ENCODE measurements around the gene CAMKK1. TPM values are rescaled to one million over a fixed set of nuclear protein-coding genes. Genes with fewer than 3 reads are reported as not detected.
"Not testable (repeated sequence)": the region's sequence is repeated elsewhere in the genome, so short reads cannot be mapped to it uniquely, and the experiment has no call there.

The CAMKK1 gene
- total RNA-seq, 4 donors from 2014 or later, result 0.44 to 5.1 (median 2.1) TPM

DNA sequence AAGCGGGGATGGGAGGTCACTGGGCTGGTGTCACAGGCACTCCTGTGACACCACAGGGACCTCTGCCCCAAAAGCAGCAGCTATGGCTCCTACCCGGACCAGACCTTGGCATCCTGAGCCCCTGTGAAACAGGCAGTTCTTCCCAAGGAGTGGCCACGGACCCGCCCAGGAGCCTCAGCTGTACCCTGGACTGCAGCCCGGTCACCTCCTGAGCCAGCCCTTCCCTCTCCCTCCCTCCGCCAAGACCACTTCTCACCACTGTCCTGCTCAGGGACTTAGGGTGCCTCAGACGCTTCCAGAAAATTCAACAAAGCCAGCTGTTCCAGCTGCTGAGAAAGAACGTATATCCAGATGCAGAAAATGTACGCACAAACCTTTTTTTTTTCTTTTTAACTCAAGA, 32.9 kb downstream of the CAMKK1 start:
- DNase-seq, result no peak
- Histone ChIP-seq H3K4me3 (no peak overlapping the region), H3K27ac (no peak overlapping the region), H3K27me3 (no peaks in the 10 kb centered on the region), H3K4me1 (no peaks in the 10 kb centered on the region), H3K36me3 (no peaks in the 10 kb centered on the region), H3K9me3 (no peaks in the 10 kb centered on the region)
- intact Hi-C loops (cut with DNase I; ENCODE audit: low total_unique reads), result no loop called here
- TF ChIP-seq, protein P1, sequence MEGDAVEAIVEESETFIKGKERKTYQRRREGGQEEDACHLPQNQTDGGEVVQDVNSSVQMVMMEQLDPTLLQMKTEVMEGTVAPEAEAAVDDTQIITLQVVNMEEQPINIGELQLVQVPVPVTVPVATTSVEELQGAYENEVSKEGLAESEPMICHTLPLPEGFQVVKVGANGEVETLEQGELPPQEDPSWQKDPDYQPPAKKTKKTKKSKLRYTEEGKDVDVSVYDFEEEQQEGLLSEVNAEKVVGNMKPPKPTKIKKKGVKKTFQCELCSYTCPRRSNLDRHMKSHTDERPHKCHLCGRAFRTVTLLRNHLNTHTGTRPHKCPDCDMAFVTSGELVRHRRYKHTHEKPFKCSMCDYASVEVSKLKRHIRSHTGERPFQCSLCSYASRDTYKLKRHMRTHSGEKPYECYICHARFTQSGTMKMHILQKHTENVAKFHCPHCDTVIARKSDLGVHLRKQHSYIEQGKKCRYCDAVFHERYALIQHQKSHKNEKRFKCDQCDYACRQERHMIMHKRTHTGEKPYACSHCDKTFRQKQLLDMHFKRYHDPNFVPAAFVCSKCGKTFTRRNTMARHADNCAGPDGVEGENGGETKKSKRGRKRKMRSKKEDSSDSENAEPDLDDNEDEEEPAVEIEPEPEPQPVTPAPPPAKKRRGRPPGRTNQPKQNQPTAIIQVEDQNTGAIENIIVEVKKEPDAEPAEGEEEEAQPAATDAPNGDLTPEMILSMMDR (IDR thresholded peaks at IDR 0.05 in 4 of 5, conservative IDR thresholded peaks at IDR 0.05 in 1 of 5), result no peak
- TF ChIP-seq POLR2A (IDR thresholded peaks at IDR 0.05), result no peak
- in situ Hi-C loops (cut with MboI; ENCODE audit: low sequenced_read_pairs in 4 of 4), result loop anchor here in 1 of 4 donors (10.0 kb wide), 1 partner anchor 55 kb away; the partner anchor contains the start of gene P2RX1
- no peak for ATAC-seq

DNA sequence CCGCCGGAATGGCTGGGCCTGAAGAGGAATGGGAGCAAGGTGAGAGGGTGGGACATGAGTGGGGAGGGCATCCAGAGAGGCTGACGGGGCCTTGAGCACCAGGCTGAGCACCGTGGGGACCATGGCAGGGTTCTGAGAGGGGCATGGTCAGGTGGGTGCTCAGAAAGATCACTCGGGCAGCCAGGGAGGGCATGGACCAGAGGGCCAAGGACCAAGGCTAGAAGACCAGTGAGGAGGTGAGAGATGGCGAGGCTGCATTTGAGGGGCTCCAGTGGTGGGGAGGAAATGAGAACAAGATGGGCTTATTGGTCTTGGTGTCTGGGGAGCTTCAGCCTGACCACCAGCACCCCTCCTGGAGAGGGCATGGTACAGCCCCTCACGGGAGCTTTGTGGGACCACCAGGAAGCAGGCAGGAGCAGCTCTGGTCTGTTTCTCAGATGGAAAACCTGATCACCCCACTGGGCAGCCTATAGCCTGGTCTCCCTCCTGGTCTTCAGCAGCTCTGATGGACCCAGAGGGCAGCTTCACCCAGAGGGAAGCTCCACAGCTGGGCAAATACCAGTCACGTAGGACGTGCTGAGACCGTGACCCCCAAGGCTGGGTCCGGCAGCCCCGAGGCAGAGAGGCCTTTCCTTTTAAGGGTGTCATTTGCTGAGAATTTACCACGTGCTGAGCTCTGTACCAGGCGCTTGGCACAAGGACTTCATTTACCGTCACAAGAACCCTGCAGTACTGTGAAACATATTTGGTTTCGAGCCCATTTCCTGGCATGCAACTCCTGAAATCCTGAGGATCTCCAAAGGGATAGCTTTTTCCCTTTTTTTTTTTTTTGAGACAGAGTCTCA, 35.4 kb downstream of the CAMKK1 start:
- Histone ChIP-seq H3K4me1 (no peaks in the 10 kb centered on the region), H3K27ac (no peak overlapping the region), H3K9me3 (no peaks in the 10 kb centered on the region), H3K4me3 (no peak overlapping the region), H3K27me3 (no peaks in the 10 kb centered on the region), H3K36me3 (no peaks in the 10 kb centered on the region)
- ATAC-seq, result no peak
- in situ Hi-C loops (cut with MboI; ENCODE audit: low sequenced_read_pairs in 4 of 4) (no loop called here), intact Hi-C loops (cut with DNase I; ENCODE audit: low total_unique reads) (no loop called here)
- no peak for DNase-seq
- TF ChIP-seq, protein P1 (IDR thresholded peaks at IDR 0.05 in 4 of 5, conservative IDR thresholded peaks at IDR 0.05 in 1 of 5), result no peak
- TF ChIP-seq POLR2A (IDR thresholded peaks at IDR 0.05), result no peak

DNA sequence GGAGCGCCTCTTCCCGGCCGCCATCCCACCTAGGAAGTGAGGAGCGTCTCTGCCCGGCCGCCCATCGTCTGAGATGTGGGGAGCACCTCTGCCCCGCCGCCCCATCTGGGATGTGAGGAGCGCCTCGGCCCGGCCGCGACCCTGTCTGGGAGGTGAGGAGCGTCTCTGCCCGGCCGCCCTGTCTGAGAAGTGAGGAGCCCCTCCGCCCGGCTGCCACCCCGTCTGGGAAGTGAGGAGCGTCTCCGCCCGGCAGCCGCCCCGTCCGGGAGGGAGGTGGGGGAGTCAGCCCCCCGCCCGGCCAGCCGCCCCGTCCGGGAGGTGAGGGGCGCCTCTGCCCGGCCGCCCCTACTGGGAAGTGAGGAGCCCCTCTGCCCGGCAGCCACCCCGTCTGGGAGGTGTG, 38.6 kb downstream of the CAMKK1 start:
- H3K4me1 ChIP-seq; DNase-seq; H3K4me3 ChIP-seq; H3K27ac ChIP-seq; H3K9me3 ChIP-seq; H3K36me3 ChIP-seq; H3K27me3 ChIP-seq; in situ Hi-C loops (cut with MboI; ENCODE audit: low sequenced_read_pairs in 4 of 4); intact Hi-C loops (cut with DNase I; ENCODE audit: low total_unique reads); ATAC-seq: not testable (repeated sequence)

DNA sequence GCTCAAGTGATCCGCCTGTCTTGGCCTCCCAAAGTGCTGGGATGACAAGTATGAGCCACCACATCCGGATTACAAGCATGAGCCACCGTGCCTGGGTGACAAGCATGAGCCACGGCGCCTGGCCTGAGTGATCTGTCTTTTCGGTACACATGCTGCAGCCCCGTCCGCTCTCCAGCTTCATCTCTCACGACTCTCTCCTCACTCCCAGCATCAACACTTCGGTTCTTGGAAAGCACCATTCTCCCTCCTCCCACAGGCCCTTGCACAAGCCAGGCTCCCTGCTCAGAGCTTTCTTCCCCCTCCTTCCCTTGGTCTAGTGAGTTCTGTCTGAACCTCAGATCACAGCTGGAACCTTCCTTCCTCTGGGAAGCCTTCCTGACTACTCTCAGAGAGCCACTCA, 40.3 kb downstream of the CAMKK1 start:
- no peaks in the 10 kb centered on the region for H3K27me3 ChIP-seq
- in situ Hi-C loops (cut with MboI; ENCODE audit: low sequenced_read_pairs in 4 of 4), result no loop called here
- no peak overlapping the region for H3K4me3 ChIP-seq
- intact Hi-C loops (cut with DNase I; ENCODE audit: low total_unique reads), result no loop called here
- no peak for DNase-seq
- no peaks in the 10 kb centered on the region for H3K9me3 ChIP-seq
- no peak for ATAC-seq
- TF ChIP-seq, protein P1 (IDR thresholded peaks at IDR 0.05 in 4 of 5, conservative IDR thresholded peaks at IDR 0.05 in 1 of 5), result no peak
- TF ChIP-seq POLR2A (IDR thresholded peaks at IDR 0.05), result no peak
- H3K4me1 ChIP-seq, result no peaks in the 10 kb centered on the region
- H3K27ac ChIP-seq, result no peak overlapping the region
- H3K36me3 ChIP-seq, result no peaks in the 10 kb centered on the region

DNA sequence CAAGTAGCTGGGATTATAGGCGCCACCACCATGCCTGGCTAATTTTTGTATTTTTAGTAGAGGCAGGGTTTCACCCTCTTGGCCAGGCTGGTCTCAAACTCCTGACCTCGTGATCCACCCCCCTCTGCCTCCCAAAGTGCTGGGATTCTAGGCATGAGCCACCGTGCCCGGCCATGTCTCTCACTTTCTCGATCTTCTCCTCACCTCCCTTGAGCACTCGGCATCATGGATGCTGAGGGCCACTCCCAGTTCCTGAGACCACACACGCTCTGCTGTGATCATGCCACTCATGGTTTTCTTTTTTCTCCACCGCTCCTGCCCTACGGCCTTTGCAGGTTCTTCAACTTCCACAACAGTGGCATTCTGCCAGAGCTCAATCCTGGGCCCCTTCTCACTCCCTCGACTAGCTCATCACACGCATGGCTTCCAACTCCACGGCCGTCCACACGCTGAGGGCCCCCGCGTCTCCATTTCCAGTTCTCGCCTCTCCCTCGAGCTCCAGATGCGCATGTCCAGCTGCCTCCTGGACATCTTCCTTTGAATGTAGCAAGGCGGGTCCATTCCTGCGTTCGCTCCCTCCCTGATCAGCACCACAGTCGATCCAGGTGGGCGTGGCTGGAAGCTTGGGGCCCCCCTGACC, 41.3 kb downstream of the CAMKK1 start:
- ATAC-seq (no peak), DNase-seq (no peak)
- intact Hi-C loops (cut with DNase I; ENCODE audit: low total_unique reads), result no loop called here
- H3K9me3 ChIP-seq, result no peaks in the 10 kb centered on the region
- H3K27ac ChIP-seq, result no peak overlapping the region
- H3K4me3 ChIP-seq, result no peak overlapping the region
- in situ Hi-C loops (cut with MboI; ENCODE audit: low sequenced_read_pairs in 4 of 4), result no loop called here
- no peaks in the 10 kb centered on the region for H3K27me3 ChIP-seq
- TF ChIP-seq POLR2A (IDR thresholded peaks at IDR 0.05), result no peak
- TF ChIP-seq, protein P1 (IDR thresholded peaks at IDR 0.05 in 4 of 5, conservative IDR thresholded peaks at IDR 0.05 in 1 of 5), result no peak
- no peaks in the 10 kb centered on the region for H3K4me1 ChIP-seq
- no peaks in the 10 kb centered on the region for H3K36me3 ChIP-seq

All from gastrocnemius medialis (tissue), 4 donors.